Stimulated activated naive CD4-positive, alpha-beta T cell (primary cell): ENCODE results near the gene DDX31.
"Not testable (repeated sequence)": the region's sequence is repeated elsewhere in the genome, so short reads cannot be mapped to it uniquely, and the experiment has no call there.

Source experiments
- DNase-seq, 6 experiments: peaks; one replicate each; lab custom pipeline; 2025; lab: John Stamatoyannopoulos, UW

Gene DDX31

GRCh38 chr9:132578367-132578932 lies 91.3 kb downstream of the DDX31 start:
- no peak for DNase-seq

DNA sequence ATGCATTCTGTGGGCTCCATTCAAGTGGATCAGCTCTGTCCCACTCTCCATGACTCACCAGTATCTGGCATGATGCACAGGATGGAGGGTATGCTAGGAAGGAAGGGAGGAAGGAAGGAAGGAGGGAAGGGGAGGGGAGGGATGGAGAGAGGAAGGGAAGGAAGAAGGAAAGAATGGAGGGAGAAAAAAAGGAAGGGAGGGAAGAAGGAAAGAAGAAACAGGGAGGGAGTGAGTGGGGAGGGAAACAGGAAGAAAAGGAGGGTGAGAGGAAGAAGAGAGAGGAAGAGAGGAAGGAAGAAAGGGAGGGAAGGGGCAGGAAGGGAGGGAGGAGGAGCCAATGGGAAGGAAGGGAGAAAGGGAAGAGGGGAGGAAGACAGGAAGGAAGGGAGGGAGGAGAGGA lies 92.7 kb downstream of the DDX31 start:
- no peak for DNase-seq

DNA sequence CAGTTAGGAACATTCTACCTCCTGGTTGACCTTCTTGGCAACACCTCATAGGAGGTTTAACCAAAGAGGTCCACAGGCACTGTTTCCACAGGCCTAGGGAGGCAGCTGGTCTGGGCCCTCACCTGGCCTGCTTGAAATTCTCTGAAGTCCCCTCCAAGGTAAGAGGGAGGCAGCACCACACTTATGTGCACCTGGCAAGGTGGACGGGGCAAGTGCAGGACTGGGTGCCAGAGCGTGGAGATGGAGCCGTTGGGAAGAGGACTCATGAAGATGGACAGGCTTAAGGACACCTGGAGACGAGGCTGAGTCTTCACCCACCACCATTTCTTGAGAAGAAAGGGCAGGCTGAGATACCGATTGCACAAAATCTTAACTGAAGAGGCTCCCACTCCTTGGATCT lies 94.0 kb downstream of the DDX31 start:
- DNase-seq: no peak

DNA sequence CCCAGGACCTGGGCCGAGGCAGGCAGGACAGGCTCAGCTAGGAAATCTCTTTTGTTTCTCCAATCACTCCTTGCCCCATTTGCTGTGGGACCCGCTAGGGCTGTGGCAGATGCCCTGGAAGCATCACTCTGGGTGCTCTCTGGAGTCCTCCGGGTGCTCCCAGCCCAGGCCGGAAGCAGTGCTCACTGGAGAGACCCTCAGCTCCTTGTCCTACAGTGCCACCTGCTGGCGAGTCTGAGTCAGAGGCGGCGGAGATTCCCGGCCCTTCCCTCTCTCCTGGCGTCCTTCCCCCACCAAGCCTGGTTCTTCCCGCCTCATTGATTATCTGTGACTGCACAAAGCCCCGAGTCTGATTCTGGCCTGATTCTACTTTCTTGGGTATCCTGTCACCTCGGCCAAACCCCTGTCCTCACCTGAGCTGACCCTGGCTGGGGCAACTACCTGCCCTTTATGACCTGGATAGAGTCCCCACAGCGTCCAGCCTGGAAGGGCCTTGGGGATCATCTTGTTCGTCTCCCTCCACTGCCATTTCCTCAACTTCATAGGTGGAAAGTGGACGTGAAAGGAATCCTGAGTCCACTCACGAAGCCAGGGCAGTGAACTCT lies 94.7 kb downstream of the DDX31 start:
- peak in 1 of 6 experiments; percentile 13 for DNase-seq

DNA sequence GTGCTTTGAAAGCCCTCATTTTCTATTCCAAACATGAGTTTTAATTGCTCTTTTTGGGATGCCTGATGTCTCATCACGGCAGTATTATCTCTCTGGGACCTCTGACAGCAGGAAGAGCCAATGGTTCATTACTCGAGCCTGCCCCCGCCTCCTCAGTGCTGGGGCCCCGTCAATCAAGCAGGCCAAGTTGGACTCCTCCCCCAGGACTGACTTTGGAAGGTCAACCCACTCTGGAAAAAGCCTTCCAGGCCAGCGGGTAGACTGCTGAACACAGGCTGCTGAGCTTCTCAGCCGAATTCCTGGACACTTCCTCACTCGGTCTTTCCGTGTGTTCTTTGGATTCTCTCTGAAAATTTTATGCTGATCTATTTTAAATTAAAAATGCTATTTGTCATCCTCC lies 96.9 kb downstream of the DDX31 start:
- no peak for DNase-seq

DNA sequence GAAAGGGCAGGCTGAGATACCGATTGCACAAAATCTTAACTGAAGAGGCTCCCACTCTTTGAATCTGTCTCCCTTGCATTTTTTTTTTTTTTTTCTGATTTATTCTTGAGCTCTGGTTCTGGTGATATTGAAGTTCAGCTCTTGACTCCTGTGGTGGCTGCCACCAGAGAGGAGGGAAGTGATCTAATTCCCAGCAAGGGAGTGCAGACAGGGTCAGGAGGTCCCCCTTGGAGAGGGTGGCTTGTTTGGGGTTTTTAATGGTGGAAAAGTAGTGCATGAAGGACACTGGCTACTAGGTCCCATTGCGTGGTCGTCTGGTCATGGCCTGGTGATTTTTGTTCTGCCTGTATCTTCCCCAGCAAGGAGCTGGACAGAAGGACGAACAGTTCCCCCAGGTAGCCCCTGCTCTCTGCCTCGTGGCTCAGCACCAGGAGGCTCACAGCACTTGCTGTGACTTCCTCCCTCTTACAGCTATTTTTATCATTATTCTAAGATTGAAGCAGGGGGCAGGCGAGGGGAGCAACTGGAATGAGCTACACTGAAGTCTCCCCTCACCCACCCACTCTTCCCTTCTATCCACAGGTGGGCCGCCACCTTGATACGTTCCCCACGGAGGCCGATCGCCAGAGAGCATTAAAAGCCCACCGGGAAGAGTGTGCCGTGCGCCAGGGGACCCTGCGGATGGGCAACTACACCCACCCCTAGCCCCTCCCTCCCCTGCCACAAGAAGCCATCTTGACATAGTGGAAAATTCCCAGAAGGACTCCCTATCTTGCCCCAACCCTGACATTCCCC lies 97.8 kb downstream of the DDX31 start:
- no peak for DNase-seq

GRCh38 chr9:132568787-132569186 lies 101.0 kb downstream of the DDX31 start:
- DNase-seq: not testable (repeated sequence)

DNA sequence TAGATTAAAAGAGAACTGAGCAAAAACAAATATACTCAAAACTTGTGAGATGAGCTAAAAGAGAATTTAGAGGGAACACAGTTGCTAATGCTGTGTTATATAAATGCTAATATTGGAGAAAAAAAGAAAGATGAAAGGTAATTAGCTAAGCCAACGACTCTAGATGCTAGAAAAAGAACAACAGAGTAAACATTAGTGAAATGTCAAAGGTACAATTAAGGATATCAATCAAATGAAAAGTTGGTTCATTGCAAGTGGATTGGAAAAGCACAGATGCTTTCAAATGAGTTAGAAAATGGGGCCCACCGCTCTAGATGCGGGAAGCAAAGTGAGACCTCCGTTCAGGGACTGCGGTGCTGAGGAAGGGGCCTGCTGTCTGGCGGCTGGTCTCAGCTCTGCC lies 105.3 kb downstream of the DDX31 start:
- DNase-seq: no peak

- no peak for DNase-seq
These were observed 107.5 kb downstream of the DDX31 start for GRCh38 chr9:132562306-132562573.

- no peak for DNase-seq
These were observed 109.1 kb downstream of the DDX31 start for GRCh38 chr9:132560616-132561202.

DNA sequence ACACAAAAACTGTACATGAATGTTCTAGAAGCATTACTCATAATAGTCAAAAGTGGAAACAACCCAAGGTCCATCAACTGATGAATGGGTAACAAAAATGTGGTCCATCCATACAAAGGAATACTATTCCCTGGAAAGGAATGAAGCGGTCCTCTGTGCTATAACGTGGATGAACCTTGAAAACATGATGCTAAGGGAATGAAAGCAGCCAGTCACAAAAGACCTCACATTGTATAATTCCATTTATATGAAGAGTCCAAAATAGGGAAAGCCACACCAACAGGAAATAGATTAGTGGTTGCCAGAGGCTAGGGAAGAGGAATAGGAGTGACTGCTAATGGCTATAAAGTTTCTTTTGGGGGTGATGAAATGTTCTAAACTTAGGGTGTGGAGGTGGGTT lies 110.1 kb downstream of the DDX31 start:
- no peak for DNase-seq

- no peak for DNase-seq
These were observed 112.6 kb downstream of the DDX31 start for GRCh38 chr9:132557159-132557558.

- DNase-seq: no peak
These were observed 113.1 kb downstream of the DDX31 start for GRCh38 chr9:132556714-132557113.

- DNase-seq: no peak
These were observed 113.5 kb downstream of the DDX31 start for GRCh38 chr9:132556235-132556634.

DNA sequence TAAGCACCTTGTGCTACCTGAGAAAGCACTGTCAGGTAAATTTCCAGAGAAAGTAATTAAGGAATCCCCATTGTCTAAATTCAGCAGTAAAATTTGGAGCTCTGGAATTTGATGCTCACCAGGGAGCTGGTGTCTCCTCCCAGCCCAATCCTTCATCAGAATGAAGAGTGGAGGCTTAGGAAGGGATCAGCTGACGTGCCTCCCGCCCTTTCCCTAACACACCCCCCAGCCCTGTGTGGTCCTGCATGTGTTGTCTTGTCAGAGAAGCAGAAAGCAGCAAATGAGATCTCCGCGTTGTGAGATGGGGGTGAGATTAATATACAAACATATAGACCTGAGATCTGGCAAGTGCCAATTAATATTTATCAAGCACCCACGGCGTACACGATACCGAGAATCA lies 114.3 kb downstream of the DDX31 start:
- DNase-seq: no peak

DNA sequence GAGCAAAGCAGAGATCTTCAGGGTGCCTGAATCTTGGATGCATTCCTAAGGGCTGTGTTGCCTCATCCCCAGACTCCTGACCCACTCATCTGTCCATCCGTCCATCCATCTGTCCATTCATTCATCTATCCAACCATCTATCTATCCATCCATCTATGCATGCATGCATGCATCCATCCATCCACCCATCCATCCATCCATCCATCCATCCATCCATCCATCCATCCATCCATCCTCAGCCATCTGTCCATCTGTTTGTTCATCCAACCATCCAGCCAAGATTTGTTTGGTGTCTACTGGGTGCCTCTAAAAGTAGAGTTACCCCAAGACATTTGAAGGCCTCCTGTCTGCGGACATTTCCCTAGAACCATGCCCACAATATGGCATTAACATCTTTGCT lies 115.0 kb downstream of the DDX31 start:
- no peak for DNase-seq

- no peak for DNase-seq
These were observed 117.7 kb downstream of the DDX31 start for GRCh38 chr9:132552041-132552440.

DNA sequence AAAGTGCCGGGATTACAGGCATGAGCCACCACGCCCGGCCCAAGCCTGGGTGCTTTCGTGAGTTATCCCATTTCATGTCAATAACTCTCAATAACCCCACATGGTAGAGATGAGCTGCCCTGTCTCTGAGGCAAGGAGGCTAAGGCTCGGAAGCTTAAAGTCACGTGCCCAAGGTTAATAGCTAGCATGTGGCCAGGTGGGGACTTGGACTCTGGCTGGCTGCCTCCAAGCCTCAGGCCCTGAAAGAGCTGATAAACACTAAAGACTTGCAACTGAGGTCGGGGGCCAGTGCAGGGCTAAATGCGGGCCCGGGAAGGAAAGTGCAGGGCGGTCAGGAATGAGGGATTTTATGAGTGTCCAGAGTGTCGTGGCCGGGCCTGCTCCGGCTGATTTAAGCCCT lies 118.2 kb downstream of the DDX31 start:
- no peak for DNase-seq

DNA sequence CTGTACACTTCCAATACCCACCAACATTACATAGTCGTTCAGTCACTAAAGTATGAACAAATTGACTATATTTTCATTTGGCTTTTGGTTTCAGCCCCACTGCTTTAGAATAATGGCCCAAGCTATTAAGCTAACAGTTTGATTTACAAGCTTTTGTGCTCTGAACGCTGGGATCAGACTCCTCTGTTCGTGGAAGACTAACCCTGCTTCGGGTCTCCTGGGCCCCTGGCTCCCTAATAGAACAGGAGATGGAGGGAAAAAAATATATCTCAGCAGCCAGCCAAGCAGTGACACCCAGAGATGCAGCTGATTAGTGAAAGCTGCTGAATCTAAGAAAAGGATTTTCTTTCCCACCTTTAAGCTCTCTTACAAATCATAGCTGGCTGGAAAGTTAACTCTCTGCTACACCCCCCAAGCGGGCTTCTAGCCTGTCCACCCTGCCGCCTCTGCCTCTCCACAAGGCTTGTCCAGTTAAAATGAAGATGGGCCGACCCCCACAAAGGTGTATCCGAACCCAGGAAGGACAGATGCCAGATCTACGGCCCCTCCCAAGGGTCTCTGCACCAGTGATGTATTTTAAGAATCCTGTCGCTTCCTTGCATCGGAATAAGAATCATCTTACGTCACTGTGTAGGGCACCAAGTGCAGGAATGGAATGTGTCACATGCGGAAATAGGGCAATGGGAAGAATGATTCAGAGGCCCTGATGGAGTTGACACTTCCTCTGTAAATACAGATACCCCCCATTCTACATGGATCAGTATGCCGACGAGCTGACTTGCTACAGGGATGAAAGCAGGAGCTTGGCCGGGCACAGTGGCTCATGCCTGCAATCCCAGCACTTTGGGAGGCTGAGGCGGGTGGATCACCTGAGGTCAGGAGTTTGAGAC lies 120.8 kb downstream of the DDX31 start:
- no peak for DNase-seq

DNA sequence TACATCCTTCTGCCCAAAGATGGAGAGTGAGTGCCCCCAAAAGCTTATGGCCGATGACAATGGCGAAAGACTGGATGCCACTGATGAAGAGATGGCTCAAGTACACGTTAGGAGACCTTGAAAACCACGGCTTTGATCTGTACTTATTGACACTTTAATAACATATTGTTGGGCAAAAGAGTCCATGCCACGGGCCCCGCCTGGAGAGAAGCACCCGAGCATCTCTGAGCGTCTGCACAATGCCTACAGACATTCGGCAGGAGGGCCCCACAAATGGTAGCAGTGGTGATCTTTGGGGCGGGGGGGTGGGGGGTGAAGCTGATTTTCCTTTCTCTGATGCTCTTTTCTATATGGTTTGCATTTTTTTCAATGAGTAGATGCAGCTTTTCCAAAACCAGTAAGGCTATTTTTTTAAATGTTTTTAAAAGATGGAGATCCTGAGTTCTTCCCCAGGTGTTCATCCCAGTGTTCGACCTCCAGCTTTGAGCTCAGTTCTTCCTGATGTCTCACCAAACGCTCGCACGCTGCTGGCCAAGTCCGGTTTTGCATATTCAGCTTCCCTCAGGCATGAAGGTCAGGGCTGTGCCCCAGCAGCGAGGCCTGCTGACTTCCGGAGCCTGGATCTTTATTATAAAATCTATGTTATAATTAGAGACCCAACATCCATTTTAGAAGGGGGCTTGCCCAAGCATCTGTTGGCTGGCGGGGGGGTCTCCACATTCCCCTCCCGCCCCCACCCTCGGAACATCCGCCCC lies 121.6 kb downstream of the DDX31 start:
- no peak for DNase-seq

- no peak for DNase-seq
These were observed 122.3 kb downstream of the DDX31 start for GRCh38 chr9:132547436-132547835.

- no peak for DNase-seq
These were observed 122.7 kb downstream of the DDX31 start for GRCh38 chr9:132547052-132547431.
